Type B pancreatic cell (in vitro differentiated cells): Measurements from ENCODE around the gene PLEKHA8. TPM values are rescaled to one million over a fixed set of nuclear protein-coding genes. Genes with fewer than 3 reads are reported as not detected.

Experiments
- DNase-seq: peaks from one replicate; pipeline ENCODE4 v3.0.0; 2021; ENCODE audit warnings: mixed read lengths; ENCODE audit not compliant: unreplicated experiment; ENCODE audit errors: extremely low spot score
- H3K27ac Mint-ChIP-seq: 2 replicates; pipeline ENCODE4 v1.8.0; 2021; ENCODE audit warnings: mild to moderate bottlenecking, mixed read lengths
- H3K27me3 Mint-ChIP-seq: 2 replicates; pipeline ENCODE4 v1.8.0; 2021; ENCODE audit warnings: mixed read lengths
- H3K36me3 Mint-ChIP-seq: 2 replicates; pipeline ENCODE4 v1.8.0; 2021; ENCODE audit warnings: mixed read lengths
- H3K4me1 Mint-ChIP-seq: one replicate; pipeline ENCODE4 v1.8.0; 2021; ENCODE audit warnings: mixed read lengths; ENCODE audit not compliant: unreplicated experiment
- H3K4me3 Mint-ChIP-seq: 2 replicates; pipeline ENCODE4 v1.8.0; 2021; ENCODE audit warnings: mild to moderate bottlenecking, mixed read lengths
- H3K9me3 Mint-ChIP-seq: 2 replicates; pipeline ENCODE4 v1.8.0; 2021; ENCODE audit warnings: mixed read lengths
- total RNA-seq: library from RNA; stranded (reverse); gene quantifications from 2 replicates; pipeline ENCODE4 v1.2.1, GENCODE V29; 2021; ENCODE audit warnings: low replicate concordance
- TF ChIP-seq, protein P1 (sequence below): fragments of 200-600 bp; sonication (generic); conservative IDR thresholded peaks from 2 replicates; pipeline ENCODE4 v1.5.0; 2021; ENCODE audit warnings: antibody characterized with exemption, mild to moderate bottlenecking

Gene PLEKHA8
- total RNA-seq, 1 donor from 2014 or later: 46.0 TPM

DNA sequence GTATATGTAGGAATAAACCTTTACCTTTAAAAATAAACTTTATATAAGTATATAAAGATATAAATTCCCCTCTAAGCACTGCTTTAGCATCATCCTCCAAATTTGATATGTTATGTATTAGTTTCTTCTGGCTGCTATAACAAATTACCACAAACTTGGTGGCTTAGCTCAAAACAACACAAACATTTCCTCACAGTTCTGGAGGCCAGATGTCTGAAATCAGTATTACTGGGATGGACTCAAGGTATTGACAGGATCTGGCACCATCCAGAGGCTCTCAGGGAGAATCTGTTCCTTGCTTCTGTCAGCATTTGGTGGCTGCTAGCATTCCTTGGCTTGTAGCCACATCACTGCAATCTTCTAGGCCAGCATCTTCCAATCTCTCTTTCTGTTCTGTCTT lies 31.9 kb upstream of the PLEKHA8 start:
- no peak for DNase-seq
- no peaks in the 10 kb centered on the region for H3K27me3 Mint-ChIP-seq
- no peaks in the 10 kb centered on the region for H3K36me3 Mint-ChIP-seq
- H3K9me3 Mint-ChIP-seq: peaks cover 10% of the 10 kb centered on the region
- TF ChIP-seq, protein P1, sequence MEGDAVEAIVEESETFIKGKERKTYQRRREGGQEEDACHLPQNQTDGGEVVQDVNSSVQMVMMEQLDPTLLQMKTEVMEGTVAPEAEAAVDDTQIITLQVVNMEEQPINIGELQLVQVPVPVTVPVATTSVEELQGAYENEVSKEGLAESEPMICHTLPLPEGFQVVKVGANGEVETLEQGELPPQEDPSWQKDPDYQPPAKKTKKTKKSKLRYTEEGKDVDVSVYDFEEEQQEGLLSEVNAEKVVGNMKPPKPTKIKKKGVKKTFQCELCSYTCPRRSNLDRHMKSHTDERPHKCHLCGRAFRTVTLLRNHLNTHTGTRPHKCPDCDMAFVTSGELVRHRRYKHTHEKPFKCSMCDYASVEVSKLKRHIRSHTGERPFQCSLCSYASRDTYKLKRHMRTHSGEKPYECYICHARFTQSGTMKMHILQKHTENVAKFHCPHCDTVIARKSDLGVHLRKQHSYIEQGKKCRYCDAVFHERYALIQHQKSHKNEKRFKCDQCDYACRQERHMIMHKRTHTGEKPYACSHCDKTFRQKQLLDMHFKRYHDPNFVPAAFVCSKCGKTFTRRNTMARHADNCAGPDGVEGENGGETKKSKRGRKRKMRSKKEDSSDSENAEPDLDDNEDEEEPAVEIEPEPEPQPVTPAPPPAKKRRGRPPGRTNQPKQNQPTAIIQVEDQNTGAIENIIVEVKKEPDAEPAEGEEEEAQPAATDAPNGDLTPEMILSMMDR: no peak
- H3K27ac Mint-ChIP-seq: no peak overlapping the region
- no peak overlapping the region for H3K4me3 Mint-ChIP-seq
- H3K4me1 Mint-ChIP-seq: no peaks in the 10 kb centered on the region

DNA sequence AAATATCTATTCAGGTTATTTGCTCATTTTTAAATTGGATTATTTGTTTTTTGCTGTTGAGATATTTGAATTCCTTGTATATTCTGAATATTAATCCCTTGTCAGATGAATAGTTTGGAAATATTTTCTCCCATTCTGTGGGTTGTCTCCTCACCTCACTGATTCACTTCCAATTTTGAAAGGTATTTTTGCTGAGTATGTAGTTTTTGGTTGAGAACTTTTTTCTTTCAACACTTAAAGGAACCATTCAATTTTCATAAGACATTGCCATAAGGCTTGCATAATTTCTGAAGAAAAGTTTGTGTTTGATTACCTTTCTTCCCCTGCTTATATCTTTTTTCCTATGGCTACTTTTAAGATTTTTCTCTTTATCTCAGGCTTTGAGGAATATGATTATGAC lies 29.7 kb upstream of the PLEKHA8 start:
- H3K4me1 Mint-ChIP-seq: peaks cover 3% of the 10 kb centered on the region
- H3K4me3 Mint-ChIP-seq: no peak overlapping the region
- no peak overlapping the region for H3K27ac Mint-ChIP-seq
- H3K36me3 Mint-ChIP-seq: no peaks in the 10 kb centered on the region
- TF ChIP-seq, protein P1: no peak
- no peaks in the 10 kb centered on the region for H3K27me3 Mint-ChIP-seq
- H3K9me3 Mint-ChIP-seq: peaks cover 10% of the 10 kb centered on the region
- DNase-seq: no peak

DNA sequence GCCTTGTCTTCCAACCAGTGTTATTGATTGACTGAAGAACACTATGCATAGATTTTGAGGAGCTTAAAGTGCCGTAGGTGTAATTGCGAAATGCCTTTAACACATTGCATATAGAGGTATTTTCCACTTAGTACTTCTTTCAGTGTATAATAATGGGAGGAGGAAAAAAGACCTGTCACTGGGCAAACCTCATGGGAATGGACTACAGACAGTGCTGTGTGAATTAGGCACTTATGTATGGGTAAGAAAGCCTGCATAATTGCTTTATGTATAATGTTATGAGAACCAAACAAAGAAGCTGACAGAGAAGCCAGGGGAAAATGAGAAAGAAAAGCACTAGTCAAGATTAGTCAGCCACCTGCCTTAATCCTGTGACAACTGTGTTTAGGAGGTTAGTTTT lies 26.2 kb upstream of the PLEKHA8 start:
- H3K4me3 Mint-ChIP-seq: no peak overlapping the region
- TF ChIP-seq, protein P1: no peak
- H3K9me3 Mint-ChIP-seq: peaks cover 5% of the 10 kb centered on the region
- no peak overlapping the region for H3K27ac Mint-ChIP-seq
- DNase-seq: no peak
- H3K36me3 Mint-ChIP-seq: no peaks in the 10 kb centered on the region
- H3K4me1 Mint-ChIP-seq: peaks cover 3% of the 10 kb centered on the region
- no peaks in the 10 kb centered on the region for H3K27me3 Mint-ChIP-seq

DNA sequence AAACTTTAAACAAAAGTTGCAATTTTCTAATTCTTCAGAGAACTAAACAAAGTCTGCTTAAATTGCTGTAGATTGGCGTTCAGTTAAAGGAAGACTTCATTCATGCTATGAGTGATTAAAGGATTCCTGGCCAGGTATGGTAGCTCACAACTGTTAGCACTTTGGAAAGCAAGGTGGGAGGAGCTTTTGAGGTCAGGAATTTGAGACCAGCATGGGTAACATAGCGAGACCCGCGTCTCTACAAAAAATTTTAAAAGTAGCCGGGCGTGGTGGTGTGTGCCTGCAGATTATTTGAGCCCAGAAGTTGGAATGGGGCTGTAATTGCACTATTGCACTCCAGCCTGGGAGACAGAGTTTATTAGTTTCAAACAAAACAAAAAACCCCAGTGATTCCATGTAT lies 25.1 kb upstream of the PLEKHA8 start:
- Mint-ChIP-seq H3K4me1 (peaks cover 3% of the 10 kb centered on the region), H3K36me3 (no peaks in the 10 kb centered on the region), H3K27me3 (no peaks in the 10 kb centered on the region), H3K27ac (no peak overlapping the region), H3K4me3 (no peak overlapping the region), H3K9me3 (no peaks in the 10 kb centered on the region)
- no peak for DNase-seq
- TF ChIP-seq, protein P1: no peak

DNA sequence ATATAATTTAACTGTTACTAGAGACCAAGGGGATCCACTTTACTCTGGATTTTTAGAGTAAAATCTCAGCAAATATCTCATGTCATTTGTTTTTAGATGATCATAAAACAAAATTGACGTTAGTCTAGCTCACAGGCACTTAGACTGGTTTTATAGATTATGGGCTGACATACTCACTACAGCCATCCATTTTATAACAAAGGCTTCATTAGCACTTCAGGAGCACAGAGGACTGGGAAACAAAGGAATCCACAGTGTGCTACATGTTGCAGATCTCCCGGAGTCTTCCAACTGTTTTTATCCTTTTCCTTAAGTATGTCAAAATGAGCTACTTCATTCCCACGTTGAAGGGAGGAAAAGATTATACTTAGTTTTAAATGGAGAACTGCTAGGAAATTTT lies 22.7 kb upstream of the PLEKHA8 start:
- no peaks in the 10 kb centered on the region for H3K27me3 Mint-ChIP-seq
- H3K4me1 Mint-ChIP-seq: peaks cover 3% of the 10 kb centered on the region
- TF ChIP-seq, protein P1: no peak
- no peak overlapping the region for H3K27ac Mint-ChIP-seq
- DNase-seq: no peak
- no peak overlapping the region for H3K4me3 Mint-ChIP-seq
- no peaks in the 10 kb centered on the region for H3K9me3 Mint-ChIP-seq
- H3K36me3 Mint-ChIP-seq: no peaks in the 10 kb centered on the region

DNA sequence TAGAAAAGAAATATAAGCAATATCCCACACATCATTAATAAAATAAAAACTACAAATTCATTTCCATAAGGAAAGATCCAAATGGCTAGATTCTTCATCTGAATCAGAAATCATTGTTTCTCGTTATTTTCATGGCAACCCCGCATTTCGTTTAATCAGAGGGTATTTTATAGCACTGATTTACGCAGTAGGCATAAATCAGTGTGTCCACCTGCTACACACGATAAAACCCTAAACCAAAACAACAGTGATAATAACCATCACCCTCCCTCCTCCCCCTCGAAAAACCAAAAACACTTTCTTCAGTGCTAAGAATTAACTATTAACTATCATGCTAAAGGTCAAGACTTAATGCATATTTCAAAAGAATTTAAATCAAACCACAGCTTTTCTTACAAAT lies 18.2 kb upstream of the PLEKHA8 start:
- H3K27ac Mint-ChIP-seq: no peak overlapping the region
- peaks cover 8% of the 10 kb centered on the region for H3K36me3 Mint-ChIP-seq
- no peak for DNase-seq
- TF ChIP-seq, protein P1: no peak
- peaks cover 7% of the 10 kb centered on the region for H3K4me1 Mint-ChIP-seq
- H3K9me3 Mint-ChIP-seq: no peaks in the 10 kb centered on the region
- H3K4me3 Mint-ChIP-seq: no peak overlapping the region
- no peaks in the 10 kb centered on the region for H3K27me3 Mint-ChIP-seq
